Nephron (organoid): ENCODE results near the gene PARVG.

ENCODE experiments used
- H3K27ac Mint-ChIP-seq, 3 experiments: 2 replicates each; pipeline ENCODE4 v1.8.0; 2020; ENCODE audit warnings: mixed read lengths in 3 of 3, mild to moderate bottlenecking in 2 of 3, moderate library complexity in 1 of 3
- H3K27me3 Mint-ChIP-seq: 2 replicates; pipeline ENCODE4 v1.8.0; 2021; ENCODE audit warnings: low read depth, mild to moderate bottlenecking, moderate library complexity, mixed read lengths
- H3K36me3 Mint-ChIP-seq: 2 replicates; pipeline ENCODE4 v1.8.0; 2020; ENCODE audit warnings: low read depth, mixed read lengths
- H3K4me1 Mint-ChIP-seq: 2 replicates; pipeline ENCODE4 v1.8.0; 2020; ENCODE audit warnings: mixed read lengths
- H3K4me3 Mint-ChIP-seq, 3 experiments: 2 replicates each; pipeline ENCODE4 v1.8.0; 2020; ENCODE audit warnings: mild to moderate bottlenecking in 3 of 3, mixed read lengths in 3 of 3, moderate library complexity in 2 of 3
- H3K9me3 Mint-ChIP-seq: 2 replicates; pipeline ENCODE4 v1.8.0; 2020; ENCODE audit warnings: mixed read lengths
- CTCF ChIP-seq, 3 experiments: fragments of 200-600 bp; sonication (generic); IDR thresholded peaks; one replicate each; pipeline ENCODE4 v1.5.0; 2021; ENCODE audit warnings: antibody characterized with exemption in 3 of 3; ENCODE audit not compliant: unreplicated experiment in 3 of 3

Gene PARVG

GRCh38 chr22:44181033-44181911 lies 547 bp downstream of the PARVG start:
- Mint-ChIP-seq H3K36me3 (no peaks in the 10 kb centered on the region), H3K9me3 (no peaks in the 10 kb centered on the region), H3K27ac (no peak overlapping the region), H3K4me1 (no peaks in the 10 kb centered on the region), H3K27me3 (peaks cover 7% of the 10 kb centered on the region), H3K4me3 (no peak overlapping the region)
- no peak for TF ChIP-seq CTCF (IDR thresholded peaks at IDR 0.05; ENCODE audit: unreplicated experiment in 3 of 3)

- H3K27ac Mint-ChIP-seq = no peak overlapping the region
- no peaks in the 10 kb centered on the region for H3K4me1 Mint-ChIP-seq
- no peak for TF ChIP-seq CTCF (IDR thresholded peaks at IDR 0.05; ENCODE audit: unreplicated experiment in 3 of 3)
- no peak overlapping the region for H3K4me3 Mint-ChIP-seq
- no peaks in the 10 kb centered on the region for H3K36me3 Mint-ChIP-seq
- H3K27me3 Mint-ChIP-seq = peaks cover 7% of the 10 kb centered on the region
- no peaks in the 10 kb centered on the region for H3K9me3 Mint-ChIP-seq
Observed at GRCh38 chr22:44181912-44182587, 1.3 kb downstream of the PARVG start.

- H3K27ac Mint-ChIP-seq = no peak overlapping the region
- H3K4me1 Mint-ChIP-seq = no peaks in the 10 kb centered on the region
- no peaks in the 10 kb centered on the region for H3K36me3 Mint-ChIP-seq
- H3K27me3 Mint-ChIP-seq = peaks cover 7% of the 10 kb centered on the region
- no peak overlapping the region for H3K4me3 Mint-ChIP-seq
- no peaks in the 10 kb centered on the region for H3K9me3 Mint-ChIP-seq
- no peak for TF ChIP-seq CTCF (IDR thresholded peaks at IDR 0.05; ENCODE audit: unreplicated experiment in 3 of 3)
Observed at GRCh38 chr22:44182588-44183286, 2.0 kb downstream of the PARVG start.

GRCh38 chr22:44183287-44183588 lies 2.5 kb downstream of the PARVG start:
- no peaks in the 10 kb centered on the region for H3K36me3 Mint-ChIP-seq
- H3K4me3 Mint-ChIP-seq = no peak overlapping the region
- no peaks in the 10 kb centered on the region for H3K9me3 Mint-ChIP-seq
- no peak for TF ChIP-seq CTCF (IDR thresholded peaks at IDR 0.05; ENCODE audit: unreplicated experiment in 3 of 3)
- H3K4me1 Mint-ChIP-seq = no peaks in the 10 kb centered on the region
- peaks cover 7% of the 10 kb centered on the region for H3K27me3 Mint-ChIP-seq
- no peak overlapping the region for H3K27ac Mint-ChIP-seq

- no peaks in the 10 kb centered on the region for H3K36me3 Mint-ChIP-seq
- no peak for TF ChIP-seq CTCF (IDR thresholded peaks at IDR 0.05; ENCODE audit: unreplicated experiment in 3 of 3)
- no peaks in the 10 kb centered on the region for H3K9me3 Mint-ChIP-seq
- H3K4me3 Mint-ChIP-seq = no peak overlapping the region
- H3K4me1 Mint-ChIP-seq = no peaks in the 10 kb centered on the region
- peaks cover 7% of the 10 kb centered on the region for H3K27me3 Mint-ChIP-seq
- no peak overlapping the region for H3K27ac Mint-ChIP-seq
Observed at GRCh38 chr22:44184006-44184405, 3.3 kb downstream of the PARVG start.
